CD4-positive, alpha-beta T cell (primary cell): ENCODE measurements around the gene PPP1R12B. TPM values are rescaled to one million over a fixed set of nuclear protein-coding genes. Genes with fewer than 3 reads are reported as not detected.
A peak's percentile ranks its signal among the peaks of the same experiment; 100 is the strongest.

Experiments
- ATAC-seq: fragments of 200-7000 bp; cut with Tn5 transposase; one replicate; pipeline ENCODE4 v1.10.0; 2022; ENCODE audit warnings: mild to moderate bottlenecking; ENCODE audit not compliant: poor library complexity
- CTCF ChIA-PET: fragments of 350-600 bp; sonication (Branson Sonifier 250); formaldehyde crosslinking; loops from one replicate; lab custom pipeline; 2021; ENCODE audit warnings: antibody characterized with exemption, inconsistent platforms; lab: Charles Lee
- POLR2A ChIA-PET: fragments of 350-600 bp; sonication (Branson Sonifier 250); formaldehyde crosslinking; loops from one replicate; lab custom pipeline; 2021; ENCODE audit warnings: antibody characterized with exemption, inconsistent platforms; lab: Charles Lee
- DNase-seq, 14 experiments: peaks; one replicate each; pipeline ENCODE4 v3.0.0-alpha.2; 2013 to 2020; ENCODE audit warnings: mixed read lengths in 2 of 14
- H3K27ac ChIP-seq, 2 donors: one replicate each; pipeline versions ENCODE4 v1.5.1 to v1.7.0; 2013; ENCODE audit warnings: low read length in 2 of 2, low read depth in 1 of 2, mild to moderate bottlenecking in 1 of 2
- H3K27me3 ChIP-seq, 2 experiments: 1 replicate in 1 of 2; 2 replicates in 1 of 2; pipeline versions ENCODE4 v1.6.1 to v1.7.0; 2013; ENCODE audit warnings: low read length in 2 of 2, control low read depth in 1 of 2, mild to moderate bottlenecking in 1 of 2, moderate library complexity in 1 of 2; ENCODE audit not compliant: insufficient read depth in 2 of 2, control insufficient read depth in 1 of 2
- H3K36me3 ChIP-seq: one replicate; pipeline ENCODE4 v1.6.1; 2013; ENCODE audit warnings: low read length, control low read depth; ENCODE audit not compliant: insufficient read depth
- H3K4me1 ChIP-seq: one replicate; pipeline ENCODE4 v1.6.1; 2013; ENCODE audit warnings: low read length, control low read depth; ENCODE audit not compliant: insufficient read depth
- H3K4me3 ChIP-seq: one replicate; pipeline ENCODE4 v1.5.1; 2013; ENCODE audit warnings: mild to moderate bottlenecking, low read length, moderate library complexity
- H3K9me3 ChIP-seq, 2 experiments: 1 replicate in 1 of 2; 2 replicates in 1 of 2; pipeline versions ENCODE4 v1.6.1 to v1.7.0; 2013; ENCODE audit warnings: low read length in 2 of 2, mild to moderate bottlenecking in 2 of 2, control low read depth in 1 of 2, moderate library complexity in 1 of 2; ENCODE audit not compliant: control insufficient read depth in 1 of 2, insufficient read depth in 1 of 2
- H3K27ac Mint-ChIP-seq: one replicate; pipeline ENCODE4 v1.8.0; 2020; ENCODE audit warnings: mixed read lengths
- H3K27me3 Mint-ChIP-seq: one replicate; pipeline ENCODE4 v1.8.0; 2021; ENCODE audit warnings: mixed read lengths
- H3K36me3 Mint-ChIP-seq: one replicate; pipeline ENCODE4 v1.8.0; 2021; ENCODE audit warnings: low read depth, mixed read lengths
- H3K4me1 Mint-ChIP-seq: one replicate; pipeline ENCODE4 v1.8.0; 2021; ENCODE audit warnings: low read depth, mixed read lengths
- H3K4me3 Mint-ChIP-seq: one replicate; pipeline ENCODE4 v1.8.0; 2020; ENCODE audit warnings: mild to moderate bottlenecking, mixed read lengths
- H3K9me3 Mint-ChIP-seq: one replicate; pipeline ENCODE4 v1.8.0; 2020; ENCODE audit warnings: mixed read lengths
- CTCF ChIP-seq: fragments of 200-600 bp; IDR thresholded peaks from one replicate; pipeline ENCODE4 v1.8.0; 2022; ENCODE audit warnings: antibody characterized with exemption, mild to moderate bottlenecking
- intact Hi-C, 2 experiments: fragments of 100-400 bp; cut with DNase I in 1 of 2; cut with micrococcal nuclease in 1 of 2; formaldehyde crosslinking; loops; one replicate each; pipeline versions ENCODE4 v1.15.1 to v1.9.0; 2023 to 2025; cut with DNase I, micrococcal nuclease
- total RNA-seq, 174 experiments: library from RNA in 2 of 174; stranded (reverse) in 2 of 174; gene quantifications; one replicate each; pipeline ENCODE4 v1.2.3 and lab custom pipeline; 2021 to 2026

The PPP1R12B gene
- total RNA-seq, 2 experiments from 2014 or later, result 15.0 to 15.3 TPM

- H3K4me3 Mint-ChIP-seq, result no peak overlapping the region
- peaks cover 4% of the 10 kb centered on the region for H3K27me3 Mint-ChIP-seq
- no peak for ATAC-seq
- H3K4me1 Mint-ChIP-seq, result no peaks in the 10 kb centered on the region
- no peaks in the 10 kb centered on the region for H3K36me3 ChIP-seq
- ChIA-PET CTCF (no interaction called here), POLR2A (no interaction called here)
- intact Hi-C loops, result no loop called here
- no peak for TF ChIP-seq CTCF
- no peak overlapping the region for H3K4me3 ChIP-seq
- H3K36me3 Mint-ChIP-seq, result no peaks in the 10 kb centered on the region
- peaks cover 0 to 7% of the 10 kb centered on the region in 2 experiments for H3K27me3 ChIP-seq
- no peaks in the 10 kb centered on the region for H3K9me3 Mint-ChIP-seq
- no peak overlapping the region for H3K27ac ChIP-seq
- no peaks in the 10 kb centered on the region for H3K4me1 ChIP-seq
- no peaks in the 10 kb centered on the region for H3K9me3 ChIP-seq
- H3K27ac Mint-ChIP-seq, result no peak overlapping the region
- no peak for DNase-seq
Measured at GRCh38 chr1:202310746-202311145, 37.8 kb upstream of the PPP1R12B start.

GRCh38 chr1:202311875-202312635, 36.4 kb upstream of the PPP1R12B start:
- intact Hi-C loops, result no loop called here
- H3K9me3 ChIP-seq, result no peaks in the 10 kb centered on the region
- peaks cover 0 to 3% of the 10 kb centered on the region in 2 experiments for H3K27me3 ChIP-seq
- no peak for TF ChIP-seq CTCF
- Mint-ChIP-seq H3K27ac (no peak overlapping the region), H3K9me3 (no peaks in the 10 kb centered on the region), H3K36me3 (no peaks in the 10 kb centered on the region), H3K27me3 (peaks cover 5% of the 10 kb centered on the region), H3K4me1 (no peaks in the 10 kb centered on the region), H3K4me3 (no peak overlapping the region)
- DNase-seq, result no peak
- no peak for ATAC-seq
- no peaks in the 10 kb centered on the region for H3K36me3 ChIP-seq
- H3K27ac ChIP-seq, result no peak overlapping the region
- no peak overlapping the region for H3K4me3 ChIP-seq
- ChIA-PET CTCF (no interaction called here), POLR2A (no interaction called here)
- no peaks in the 10 kb centered on the region for H3K4me1 ChIP-seq

- H3K27ac Mint-ChIP-seq, result no peak overlapping the region
- Histone ChIP-seq H3K9me3 (no peaks in the 10 kb centered on the region), H3K27me3 (peaks cover 0 to 2% of the 10 kb centered on the region in 2 experiments), H3K4me3 (no peak overlapping the region), H3K36me3 (no peaks in the 10 kb centered on the region), H3K27ac (no peak overlapping the region), H3K4me1 (no peaks in the 10 kb centered on the region)
- H3K9me3 Mint-ChIP-seq, result no peaks in the 10 kb centered on the region
- ChIA-PET POLR2A (interaction anchor here (1.8 kb wide), 1 partner anchor 41 kb away, joined by 7 read pairs; no protein-coding TSS in a partner anchor), CTCF (interaction anchor here (0.7 to 2.1 kb wide), 10 partner anchors 12 to 161 kb away, joined by 3 to 10 read pairs (median 4); partner anchors contain the start of genes LGR6 and PTPN7)
- ATAC-seq (peak; percentile 96), DNase-seq (peak; percentile 62 to 83 (median 72))
- intact Hi-C loops, result loop anchor here (1.0 to 2.0 kb wide), 6 partner anchors 40 to 131 kb away; partner anchors contain the start of gene LGR6 (in 2 of the 2)
- no peaks in the 10 kb centered on the region for H3K36me3 Mint-ChIP-seq
- no peaks in the 10 kb centered on the region for H3K4me1 Mint-ChIP-seq
- no peak overlapping the region for H3K4me3 Mint-ChIP-seq
- peaks cover 5% of the 10 kb centered on the region for H3K27me3 Mint-ChIP-seq
- peak; percentile 98 for TF ChIP-seq CTCF
Measured at GRCh38 chr1:202315576-202316168, 32.8 kb upstream of the PPP1R12B start.
